Smooth muscle cell (in vitro differentiated cells): ENCODE data around the gene PSME1. TPM values are rescaled to one million over a fixed set of nuclear protein-coding genes. Genes with fewer than 3 reads are reported as not detected.
"Not testable (repeated sequence)": the region's sequence is repeated elsewhere in the genome, so short reads cannot be mapped to it uniquely, and the experiment has no call there.

Experiments used
- DNase-seq: peaks from one replicate; lab custom pipeline; 2025; ENCODE audit not compliant: unreplicated experiment; lab: John Stamatoyannopoulos, UW
- H2AFZ ChIP-seq: fragments of 200-600 bp; sonication (generic); 2 replicates; pipeline ENCODE4 v1.6.0; 2016; ENCODE audit warnings: antibody characterized with exemption, low read depth, mild to moderate bottlenecking
- H3F3A ChIP-seq: fragments of 200-600 bp; sonication (generic); 2 replicates; pipeline ENCODE4 v1.6.0; 2017; ENCODE audit warnings: antibody characterized with exemption, low read depth
- H3K27ac ChIP-seq: fragments of 200-600 bp; sonication (generic); 2 replicates; pipeline ENCODE4 v1.5.1; 2016; ENCODE audit warnings: low read depth, mild to moderate bottlenecking
- H3K27me3 ChIP-seq: fragments of 200-600 bp; sonication (generic); 2 replicates; pipeline ENCODE4 v1.6.1; 2016; ENCODE audit warnings: low read depth, mild to moderate bottlenecking
- H3K36me3 ChIP-seq: fragments of 200-600 bp; sonication (generic); 2 replicates; pipeline ENCODE4 v1.5.1; 2016; ENCODE audit warnings: low read depth
- H3K4me1 ChIP-seq: fragments of 200-600 bp; sonication (generic); 2 replicates; pipeline ENCODE4 v1.5.1; 2016; ENCODE audit warnings: low read depth
- H3K4me2 ChIP-seq: fragments of 200-600 bp; sonication (generic); 2 replicates; pipeline ENCODE4 v1.6.0; 2016; ENCODE audit warnings: mild to moderate bottlenecking
- H3K4me3 ChIP-seq: fragments of 200-600 bp; sonication (generic); 2 replicates; pipeline ENCODE4 v1.5.1; 2016; ENCODE audit warnings: mild to moderate bottlenecking
- H3K79me2 ChIP-seq: fragments of 200-600 bp; sonication (generic); 2 replicates; pipeline ENCODE4 v1.6.0; 2016; ENCODE audit warnings: low read depth, mild to moderate bottlenecking
- H3K9ac ChIP-seq: fragments of 200-600 bp; sonication (generic); 2 replicates; pipeline ENCODE4 v1.6.0; 2016; ENCODE audit warnings: low read depth
- H3K9me3 ChIP-seq: fragments of 200-600 bp; sonication (generic); replicated peaks from 2 replicates; pipeline ENCODE4 v1.5.1; 2016; ENCODE audit warnings: low read depth
- H4K20me1 ChIP-seq: fragments of 200-600 bp; sonication (generic); 2 replicates; pipeline ENCODE4 v1.6.0; 2016; ENCODE audit warnings: low read depth
- WGBS: methylation state at CpG from one replicate; pipeline ENCODE4 v1.1.7; 2016; ENCODE audit warnings: low lambda C conversion rate; 5-methylcytosine and 5-hydroxymethylcytosine counted together
- polyA plus RNA-seq: library from polyadenylated mRNA; unstranded; fragments of >200 nt; fragmentation: Nextera tagmentation; extraction: Ambion mirVana; gene quantifications from 2 replicates; pipeline ENCODE4 v1.2.1, GENCODE V29; 2016
- total RNA-seq: library from RNA; depleted of rRNA; stranded (reverse); fragments of >200 nt; gene quantifications from 2 replicates; pipeline ENCODE4 v1.2.3, GENCODE V29; 2014
- TF ChIP-seq, protein P1 (sequence below): fragments of 200-600 bp; sonication (generic); IDR thresholded peaks from 2 replicates; pipeline ENCODE4 v1.5.1; 2017; ENCODE audit warnings: borderline replicate concordance, mild to moderate bottlenecking, antibody characterized with exemption; ENCODE audit not compliant: insufficient read depth, poor library complexity, severe bottlenecking

The PSME1 gene
- total and polyA plus RNA-seq, 2 experiments from 2014 or later = 41.4 to 94.1 TPM

DNA sequence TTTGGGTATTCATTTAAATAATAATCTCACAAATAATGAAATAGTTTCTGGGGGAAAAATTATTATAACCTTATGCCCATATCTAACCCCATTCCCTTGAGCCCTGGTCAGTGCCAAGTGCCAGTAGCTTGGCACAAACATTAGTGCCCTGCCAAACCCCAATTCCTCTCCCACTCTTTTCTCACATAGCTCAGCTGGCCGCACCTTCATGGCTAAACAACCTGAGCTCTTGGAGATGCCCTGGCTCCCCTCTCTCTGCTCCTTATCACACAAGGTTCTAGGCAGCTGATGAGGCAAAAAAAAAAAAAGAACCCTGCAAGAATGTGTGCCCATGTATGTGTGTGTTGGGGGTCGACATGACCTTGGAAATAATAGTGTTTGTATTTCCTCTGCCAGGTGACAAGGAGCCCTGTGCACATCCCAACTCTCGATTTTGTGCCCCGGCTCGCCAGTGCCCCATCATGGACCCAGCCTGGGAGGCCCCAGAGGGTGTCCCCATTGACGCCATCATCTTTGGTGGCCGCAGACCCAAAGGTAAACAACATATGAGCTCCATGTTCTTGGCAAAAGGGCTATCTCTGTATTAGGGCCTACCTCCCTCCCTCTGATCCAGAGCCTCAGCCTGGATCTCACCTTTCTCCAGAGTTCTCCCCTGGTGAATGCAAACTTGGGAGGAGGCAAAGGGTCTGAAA, 33.5 kb upstream of the PSME1 start:
- H3K27me3 ChIP-seq = no peaks in the 10 kb centered on the region
- H3K4me3 ChIP-seq = no peak overlapping the region
- H3K36me3 ChIP-seq = no peaks in the 10 kb centered on the region
- no peak for DNase-seq
- WGBS = 95% methylated on average over 7 of the region's 7 CpGs
- no peak overlapping the region for H2AFZ ChIP-seq
- no peak overlapping the region for H3K27ac ChIP-seq
- H3K79me2 ChIP-seq = no peaks in the 10 kb centered on the region
- no peaks in the 10 kb centered on the region for H3F3A ChIP-seq
- H3K9me3 ChIP-seq = no peaks in the 10 kb centered on the region
- H4K20me1 ChIP-seq = no peaks in the 10 kb centered on the region
- TF ChIP-seq, protein P1, sequence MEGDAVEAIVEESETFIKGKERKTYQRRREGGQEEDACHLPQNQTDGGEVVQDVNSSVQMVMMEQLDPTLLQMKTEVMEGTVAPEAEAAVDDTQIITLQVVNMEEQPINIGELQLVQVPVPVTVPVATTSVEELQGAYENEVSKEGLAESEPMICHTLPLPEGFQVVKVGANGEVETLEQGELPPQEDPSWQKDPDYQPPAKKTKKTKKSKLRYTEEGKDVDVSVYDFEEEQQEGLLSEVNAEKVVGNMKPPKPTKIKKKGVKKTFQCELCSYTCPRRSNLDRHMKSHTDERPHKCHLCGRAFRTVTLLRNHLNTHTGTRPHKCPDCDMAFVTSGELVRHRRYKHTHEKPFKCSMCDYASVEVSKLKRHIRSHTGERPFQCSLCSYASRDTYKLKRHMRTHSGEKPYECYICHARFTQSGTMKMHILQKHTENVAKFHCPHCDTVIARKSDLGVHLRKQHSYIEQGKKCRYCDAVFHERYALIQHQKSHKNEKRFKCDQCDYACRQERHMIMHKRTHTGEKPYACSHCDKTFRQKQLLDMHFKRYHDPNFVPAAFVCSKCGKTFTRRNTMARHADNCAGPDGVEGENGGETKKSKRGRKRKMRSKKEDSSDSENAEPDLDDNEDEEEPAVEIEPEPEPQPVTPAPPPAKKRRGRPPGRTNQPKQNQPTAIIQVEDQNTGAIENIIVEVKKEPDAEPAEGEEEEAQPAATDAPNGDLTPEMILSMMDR = no peak
- H3K4me2 ChIP-seq = no peak overlapping the region
- H3K4me1 ChIP-seq = no peaks in the 10 kb centered on the region
- no peak overlapping the region for H3K9ac ChIP-seq

DNA sequence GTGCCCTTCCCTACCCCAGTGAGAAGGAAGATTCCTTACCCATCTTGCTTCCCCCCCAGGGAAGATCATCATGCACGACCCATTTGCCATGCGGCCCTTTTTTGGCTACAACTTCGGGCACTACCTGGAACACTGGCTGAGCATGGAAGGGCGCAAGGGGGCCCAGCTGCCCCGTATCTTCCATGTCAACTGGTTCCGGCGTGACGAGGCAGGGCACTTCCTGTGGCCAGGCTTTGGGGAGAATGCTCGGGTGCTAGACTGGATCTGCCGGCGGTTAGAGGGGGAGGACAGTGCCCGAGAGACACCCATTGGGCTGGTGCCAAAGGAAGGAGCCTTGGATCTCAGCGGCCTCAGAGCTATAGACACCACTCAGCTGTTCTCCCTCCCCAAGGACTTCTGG, 32.5 kb upstream of the PSME1 start:
- DNase-seq = no peak
- Histone ChIP-seq H3K79me2 (no peaks in the 10 kb centered on the region), H3K9ac (no peak overlapping the region), H2AFZ (no peak overlapping the region), H3K9me3 (no peaks in the 10 kb centered on the region), H3K36me3 (no peaks in the 10 kb centered on the region), H4K20me1 (no peaks in the 10 kb centered on the region), H3K27me3 (no peaks in the 10 kb centered on the region), H3K4me1 (no peaks in the 10 kb centered on the region), H3K27ac (no peak overlapping the region), H3F3A (no peaks in the 10 kb centered on the region), H3K4me2 (no peak overlapping the region), H3K4me3 (no peak overlapping the region)
- TF ChIP-seq, protein P1 = no peak
- 94% methylated on average over 13 of the region's 13 CpGs for WGBS

DNA sequence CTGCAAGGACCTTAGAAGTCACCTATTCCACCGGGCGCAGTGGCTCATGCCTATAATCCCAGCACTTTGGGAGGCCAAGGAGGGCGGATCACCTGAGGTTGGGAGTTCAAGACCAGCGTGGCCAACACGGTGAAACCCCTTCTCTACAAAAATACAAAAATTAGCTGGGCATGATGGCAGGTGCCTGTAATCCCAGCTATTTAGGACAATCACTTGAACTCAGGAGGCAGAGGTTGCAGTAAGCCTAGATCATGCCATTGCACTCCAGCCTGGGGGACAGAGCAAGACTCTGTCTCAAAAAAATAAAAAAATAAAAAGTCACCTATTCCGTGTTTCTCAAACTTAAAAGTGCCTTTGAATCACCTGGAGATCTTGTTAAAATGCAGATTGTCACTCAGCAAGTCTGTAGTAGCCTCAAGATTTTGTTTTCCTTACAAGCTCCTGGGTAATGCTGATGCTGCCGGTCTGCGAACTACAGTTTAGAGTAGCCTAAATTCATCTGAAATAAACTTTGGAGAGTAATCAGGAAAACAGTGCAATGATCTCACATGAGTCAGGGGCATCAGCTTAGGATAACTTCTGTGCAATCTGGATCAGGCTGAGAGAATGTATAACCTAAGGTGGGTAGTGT, 30.3 kb upstream of the PSME1 start:
- H3K27me3 ChIP-seq, H3K36me3 ChIP-seq, H3K27ac ChIP-seq, H3K4me2 ChIP-seq, H3F3A ChIP-seq, H2AFZ ChIP-seq, H3K4me1 ChIP-seq, H3K9ac ChIP-seq, H3K4me3 ChIP-seq, DNase-seq, H3K79me2 ChIP-seq, H4K20me1 ChIP-seq, H3K9me3 ChIP-seq: not testable (repeated sequence)
- WGBS = 93% methylated on average over 8 of the region's 8 CpGs

DNA sequence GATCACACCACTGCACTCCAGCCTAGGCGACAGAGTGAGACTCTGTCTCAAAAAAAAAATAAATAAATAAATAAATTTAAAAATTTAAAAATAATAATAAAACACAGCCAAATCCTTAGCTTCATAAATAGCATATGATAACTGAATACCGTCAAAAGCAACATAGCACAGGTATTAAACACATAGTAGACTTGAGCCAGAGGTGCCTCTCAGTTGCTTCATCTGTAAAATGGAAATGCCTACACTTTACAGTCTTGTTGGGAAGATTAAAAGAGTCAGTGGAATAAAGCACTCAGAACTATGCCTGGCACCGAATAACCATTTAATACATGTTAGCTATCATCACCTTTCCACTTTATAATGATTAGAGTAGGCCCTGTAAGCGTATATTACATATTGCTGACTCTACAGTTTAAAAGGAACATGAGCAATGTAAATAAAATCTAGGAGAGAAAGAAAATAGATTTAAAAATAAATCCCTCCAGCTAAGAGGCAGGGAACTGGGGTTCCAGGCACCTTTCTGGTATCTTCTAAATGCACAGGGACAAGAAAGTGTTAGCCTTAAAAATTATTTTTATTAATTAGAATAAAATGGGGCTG, 29.2 kb upstream of the PSME1 start:
- no peak overlapping the region for H3K4me2 ChIP-seq
- WGBS = 88% methylated on average over 4 of the region's 4 CpGs

More for the DNA sequence above, 29.2 kb upstream of the PSME1 start:
- Histone ChIP-seq H3K9ac (no peak overlapping the region), H3F3A (no peaks in the 10 kb centered on the region), H2AFZ (no peak overlapping the region), H3K27ac (no peak overlapping the region), H3K9me3 (no peaks in the 10 kb centered on the region), H3K79me2 (no peaks in the 10 kb centered on the region), H3K4me1 (no peaks in the 10 kb centered on the region), H3K4me3 (no peak overlapping the region), H4K20me1 (no peaks in the 10 kb centered on the region), H3K27me3 (no peaks in the 10 kb centered on the region), H3K36me3 (no peaks in the 10 kb centered on the region)
- TF ChIP-seq, protein P1 = no peak
- no peak for DNase-seq
